ENCODE data around the gene KCNMA1. TPM values are rescaled to one million over a fixed set of nuclear protein-coding genes. Genes with fewer than 3 reads are reported as not detected.

The KCNMA1 gene
- total RNA-seq, 3 donors from 2014 or later: 13.6 to 37.8 (median 15.1) TPM

- H3K27me3 ChIP-seq: no peaks in the 10 kb centered on the region
- no peaks in the 10 kb centered on the region for H3K9me3 ChIP-seq
- no peak for DNase-seq (ENCODE audit: low spot score in 2 of 2)
- no peaks in the 10 kb centered on the region for H3K36me3 ChIP-seq
- no peak overlapping the region for H3K4me3 ChIP-seq
- intact Hi-C loops (cut with DNase I; ENCODE audit: low total_unique reads): no loop called here
- no peak overlapping the region for H3K27ac ChIP-seq
- TF ChIP-seq CTCF (IDR thresholded peaks at IDR 0.05) (no peak), POLR2A (IDR thresholded peaks at IDR 0.05) (no peak), POLR2AphosphoS5 (IDR thresholded peaks at IDR 0.05) (no peak)
- H3K4me1 ChIP-seq: no peaks in the 10 kb centered on the region
Observed at GRCh38 chr10:77031531-77032187, 605.9 kb downstream of the KCNMA1 start.

GRCh38 chr10:77030974-77031373 is 606.6 kb downstream of the KCNMA1 start:
- Histone ChIP-seq H3K36me3 (no peaks in the 10 kb centered on the region), H3K9me3 (no peaks in the 10 kb centered on the region), H3K4me3 (no peak overlapping the region), H3K27me3 (no peaks in the 10 kb centered on the region), H3K27ac (no peak overlapping the region), H3K4me1 (no peaks in the 10 kb centered on the region)
- no peak for TF ChIP-seq CTCF (IDR thresholded peaks at IDR 0.05)
- TF ChIP-seq POLR2AphosphoS5 (IDR thresholded peaks at IDR 0.05): no peak
- TF ChIP-seq POLR2A (IDR thresholded peaks at IDR 0.05): no peak
- DNase-seq (ENCODE audit: low spot score in 2 of 2): no peak
- intact Hi-C loops (cut with DNase I; ENCODE audit: low total_unique reads): no loop called here

- Histone ChIP-seq H3K9me3 (no peaks in the 10 kb centered on the region), H3K4me1 (no peaks in the 10 kb centered on the region), H3K27me3 (no peaks in the 10 kb centered on the region), H3K27ac (no peak overlapping the region), H3K36me3 (no peaks in the 10 kb centered on the region), H3K4me3 (no peak overlapping the region)
- no peak for TF ChIP-seq POLR2A (IDR thresholded peaks at IDR 0.05)
- TF ChIP-seq POLR2AphosphoS5 (IDR thresholded peaks at IDR 0.05): no peak
- TF ChIP-seq CTCF (IDR thresholded peaks at IDR 0.05): no peak
- intact Hi-C loops (cut with DNase I; ENCODE audit: low total_unique reads): no loop called here
- DNase-seq (ENCODE audit: low spot score in 2 of 2): no peak
Observed at GRCh38 chr10:77029777-77030717, 607.6 kb downstream of the KCNMA1 start.

- no peak overlapping the region for H3K4me3 ChIP-seq
- no peaks in the 10 kb centered on the region for H3K27me3 ChIP-seq
- intact Hi-C loops (cut with DNase I; ENCODE audit: low total_unique reads): no loop called here
- DNase-seq (ENCODE audit: low spot score in 2 of 2): no peak
- H3K36me3 ChIP-seq: no peaks in the 10 kb centered on the region
- TF ChIP-seq CTCF (IDR thresholded peaks at IDR 0.05): no peak
- no peak for TF ChIP-seq POLR2AphosphoS5 (IDR thresholded peaks at IDR 0.05)
- no peak for TF ChIP-seq POLR2A (IDR thresholded peaks at IDR 0.05)
- no peaks in the 10 kb centered on the region for H3K4me1 ChIP-seq
- H3K27ac ChIP-seq: no peak overlapping the region
- H3K9me3 ChIP-seq: no peaks in the 10 kb centered on the region
Observed at GRCh38 chr10:77028042-77028441, 609.6 kb downstream of the KCNMA1 start.

DNA sequence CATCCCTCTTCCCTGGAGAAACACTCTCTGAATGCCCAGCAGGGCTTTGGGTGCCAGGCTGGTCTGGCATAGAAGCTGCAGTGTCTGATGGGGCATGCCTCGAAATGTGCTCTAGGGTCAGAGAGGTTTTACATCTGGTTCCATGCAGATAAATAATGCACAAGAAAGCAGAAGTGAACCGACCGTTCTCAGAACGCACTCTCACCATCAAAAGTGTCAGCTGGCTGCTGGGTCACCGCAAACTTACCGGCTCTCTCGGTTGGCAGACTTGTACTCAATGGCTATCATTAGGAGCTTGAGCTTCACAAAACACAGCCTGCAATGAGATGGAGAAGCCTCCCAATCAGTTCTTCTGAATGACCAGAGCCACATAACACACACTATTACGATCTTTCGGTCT is 610.0 kb downstream of the KCNMA1 start:
- no peak for DNase-seq (ENCODE audit: low spot score in 2 of 2)
- intact Hi-C loops (cut with DNase I; ENCODE audit: low total_unique reads): no loop called here
- H3K4me1 ChIP-seq: no peaks in the 10 kb centered on the region
- no peaks in the 10 kb centered on the region for H3K9me3 ChIP-seq
- H3K27ac ChIP-seq: no peak overlapping the region
- no peaks in the 10 kb centered on the region for H3K27me3 ChIP-seq
- no peaks in the 10 kb centered on the region for H3K36me3 ChIP-seq
- TF ChIP-seq POLR2AphosphoS5 (IDR thresholded peaks at IDR 0.05): no peak
- TF ChIP-seq CTCF (IDR thresholded peaks at IDR 0.05): no peak
- no peak for TF ChIP-seq POLR2A (IDR thresholded peaks at IDR 0.05)
- H3K4me3 ChIP-seq: no peak overlapping the region
